H4 (cell line): ENCODE results near the gene PDZD2. TPM values are rescaled to one million over a fixed set of nuclear protein-coding genes. Genes with fewer than 3 reads are reported as not detected.
"Not testable (repeated sequence)": the region's sequence is repeated elsewhere in the genome, so short reads cannot be mapped to it uniquely, and the experiment has no call there.

Experiments used
- DNase-seq: peaks from one replicate; pipeline ENCODE4 v3.0.0-alpha.2; 2015; ENCODE audit warnings: low spot score
- total RNA-seq: library from RNA; depleted of rRNA; stranded (reverse); fragments of >200 nt; shearing (Covaris generic); gene quantifications from 2 replicates; pipeline ENCODE4 v1.2.3, GENCODE V29; 2014; rRNA removed

PDZD2 gene
- total RNA-seq: 1.2 TPM in 2 replicates

GRCh38 chr5:31638748-31639418 lies at the start of gene PDZD2:
PDZD2 (plus strand) TSS chr5:31639131.
- DNase-seq: peak; percentile 62

GRCh38 chr5:31593665-31594064 lies 45.3 kb upstream of the PDZD2 start:
- no peak for DNase-seq

DNA sequence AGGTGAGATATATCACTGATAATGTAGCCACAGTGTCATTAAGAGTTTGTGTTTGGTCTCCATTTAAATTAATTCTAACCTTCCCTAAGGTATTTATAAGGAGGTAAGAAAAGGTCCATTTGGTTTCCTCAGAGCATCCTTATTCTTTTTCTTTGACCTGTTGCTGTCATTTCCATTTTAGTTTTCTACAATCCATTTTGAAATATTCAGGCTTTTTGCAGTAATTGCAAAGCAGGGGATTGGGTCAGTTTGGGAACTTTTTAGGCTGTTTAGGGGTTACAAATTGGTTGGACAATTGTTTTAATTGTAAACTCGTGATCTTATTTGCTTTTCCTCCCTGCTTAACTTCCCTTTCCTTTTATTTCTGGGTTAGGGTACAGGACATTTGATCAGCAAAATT lies 42.6 kb upstream of the PDZD2 start:
- no peak for DNase-seq

DNA sequence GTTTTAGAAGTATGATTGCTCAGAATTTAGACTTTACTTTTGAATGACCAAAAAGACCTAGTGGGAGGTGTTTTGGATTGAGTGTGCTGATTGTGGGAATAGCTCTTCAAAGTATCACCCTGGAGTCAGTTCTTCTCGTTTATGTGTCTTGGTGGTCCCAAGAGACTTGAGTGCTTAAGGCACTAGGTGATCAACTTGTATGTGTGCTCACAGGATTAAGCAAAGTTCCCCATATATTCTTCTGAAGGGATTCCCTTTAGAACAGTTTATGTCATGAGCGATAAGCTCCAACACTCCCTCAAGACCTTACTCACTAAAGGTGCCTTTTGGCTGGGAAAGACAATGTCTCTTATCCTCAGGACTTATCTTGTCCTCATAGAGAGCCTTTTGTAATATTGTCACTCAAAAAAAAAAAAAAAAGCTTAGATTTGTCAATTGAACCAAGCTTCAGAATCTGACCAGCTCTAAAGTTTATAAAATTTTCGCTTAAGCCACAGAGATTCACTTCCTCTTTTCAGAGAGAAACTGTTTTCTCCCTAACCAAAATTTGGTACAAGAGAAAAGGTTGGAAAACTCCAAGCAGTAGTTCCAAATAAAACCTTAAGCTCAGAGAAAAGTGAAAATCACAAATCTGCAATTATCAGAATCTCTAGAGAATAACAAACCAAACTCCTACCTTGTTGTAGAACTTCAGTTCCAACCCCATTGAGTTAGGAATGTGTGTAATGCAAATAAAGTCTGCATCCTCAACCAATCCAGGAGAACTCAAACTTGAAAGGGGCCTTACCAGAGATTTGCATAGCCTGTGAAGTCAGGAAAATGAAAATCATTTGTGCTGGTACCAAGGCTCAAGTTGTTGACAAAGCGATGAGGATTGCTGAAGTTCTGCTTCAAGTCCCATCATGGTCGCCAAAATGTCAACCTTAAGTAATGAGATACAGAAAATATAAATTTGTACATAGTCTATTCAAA lies 40.0 kb upstream of the PDZD2 start:
- DNase-seq: no peak

- DNase-seq: not testable (repeated sequence)
These were observed 36.6 kb upstream of the PDZD2 start for GRCh38 chr5:31602305-31602704.

DNA sequence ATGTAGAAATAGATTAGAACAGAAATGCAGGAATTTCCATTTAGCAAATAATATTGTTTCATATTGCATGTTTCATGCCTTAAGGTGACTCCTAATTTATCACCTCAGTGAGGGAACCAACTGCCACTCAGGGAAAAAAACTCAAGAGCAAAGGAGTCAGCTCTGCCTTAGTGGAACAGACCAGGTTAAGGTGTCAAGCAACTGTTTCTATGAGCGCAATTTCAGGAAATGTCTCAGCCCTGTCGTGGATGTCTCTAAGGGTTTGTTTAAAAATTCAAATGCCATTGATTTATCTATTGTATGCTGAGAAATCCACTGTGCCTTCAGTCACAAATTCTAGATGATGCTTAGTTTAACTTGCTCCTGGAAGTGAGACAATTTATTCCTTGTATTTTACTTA lies 34.7 kb upstream of the PDZD2 start:
- DNase-seq: no peak

- no peak for DNase-seq
These were observed 34.3 kb upstream of the PDZD2 start for GRCh38 chr5:31604644-31605043.

DNA sequence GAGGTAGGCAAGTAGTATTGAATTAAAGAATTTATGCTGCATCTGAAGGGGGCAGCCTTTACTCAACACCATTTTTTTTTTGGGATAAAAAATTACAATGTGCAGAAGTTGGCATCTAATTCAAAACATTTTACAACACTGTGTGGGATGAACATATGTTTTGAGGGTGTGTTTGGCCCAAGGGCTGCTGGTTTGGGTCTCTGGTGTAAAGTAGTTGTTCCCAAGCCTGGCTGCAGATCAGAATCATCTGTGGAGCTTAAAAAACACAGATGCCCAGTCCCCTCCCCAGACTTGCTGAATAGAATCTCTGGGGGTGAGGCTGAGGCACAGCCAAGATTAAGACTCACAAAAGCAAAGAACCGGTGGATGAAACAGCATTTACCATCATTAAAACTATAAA lies 33.0 kb upstream of the PDZD2 start:
- DNase-seq: no peak

- no peak for DNase-seq
These were observed 31.4 kb upstream of the PDZD2 start for GRCh38 chr5:31607546-31607945.

DNA sequence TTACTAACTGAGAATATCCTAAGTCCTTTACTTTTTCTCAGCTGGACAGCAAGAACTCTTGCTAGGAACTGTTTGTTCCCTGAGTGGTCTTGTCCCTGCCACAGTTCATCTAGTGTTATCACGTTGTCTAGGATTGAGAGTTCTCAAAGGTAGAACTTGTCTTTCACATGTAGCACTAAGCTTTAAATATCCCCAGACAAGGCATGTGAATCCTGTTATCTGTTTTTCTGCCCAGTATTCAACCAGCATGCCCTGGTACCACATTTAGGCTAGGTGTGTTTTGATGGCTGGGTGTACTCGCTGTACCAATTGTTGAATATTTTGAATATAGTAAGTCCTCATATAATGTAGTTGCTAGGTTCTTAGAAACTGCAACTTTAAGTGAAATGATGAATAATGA lies 27.9 kb upstream of the PDZD2 start:
- no peak for DNase-seq

DNA sequence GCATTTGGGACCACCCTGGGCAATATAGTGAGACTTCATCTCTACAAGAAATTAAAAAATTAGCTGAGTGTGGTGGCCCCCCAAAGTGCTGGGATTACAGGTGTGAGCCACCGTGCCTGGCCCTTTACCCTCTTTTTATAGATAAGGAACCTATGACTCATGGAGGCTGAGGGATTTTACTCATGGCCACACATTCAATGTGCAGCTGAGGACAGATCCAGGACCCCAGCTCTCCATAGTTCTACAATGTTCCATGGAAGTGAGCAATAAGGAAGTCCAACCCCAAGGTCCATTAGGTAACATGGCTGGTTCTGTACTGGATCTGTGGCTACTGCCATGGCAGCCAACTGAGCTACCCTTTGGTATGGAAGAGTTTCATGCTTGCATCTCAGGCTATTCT lies 25.3 kb upstream of the PDZD2 start:
- DNase-seq: no peak

DNA sequence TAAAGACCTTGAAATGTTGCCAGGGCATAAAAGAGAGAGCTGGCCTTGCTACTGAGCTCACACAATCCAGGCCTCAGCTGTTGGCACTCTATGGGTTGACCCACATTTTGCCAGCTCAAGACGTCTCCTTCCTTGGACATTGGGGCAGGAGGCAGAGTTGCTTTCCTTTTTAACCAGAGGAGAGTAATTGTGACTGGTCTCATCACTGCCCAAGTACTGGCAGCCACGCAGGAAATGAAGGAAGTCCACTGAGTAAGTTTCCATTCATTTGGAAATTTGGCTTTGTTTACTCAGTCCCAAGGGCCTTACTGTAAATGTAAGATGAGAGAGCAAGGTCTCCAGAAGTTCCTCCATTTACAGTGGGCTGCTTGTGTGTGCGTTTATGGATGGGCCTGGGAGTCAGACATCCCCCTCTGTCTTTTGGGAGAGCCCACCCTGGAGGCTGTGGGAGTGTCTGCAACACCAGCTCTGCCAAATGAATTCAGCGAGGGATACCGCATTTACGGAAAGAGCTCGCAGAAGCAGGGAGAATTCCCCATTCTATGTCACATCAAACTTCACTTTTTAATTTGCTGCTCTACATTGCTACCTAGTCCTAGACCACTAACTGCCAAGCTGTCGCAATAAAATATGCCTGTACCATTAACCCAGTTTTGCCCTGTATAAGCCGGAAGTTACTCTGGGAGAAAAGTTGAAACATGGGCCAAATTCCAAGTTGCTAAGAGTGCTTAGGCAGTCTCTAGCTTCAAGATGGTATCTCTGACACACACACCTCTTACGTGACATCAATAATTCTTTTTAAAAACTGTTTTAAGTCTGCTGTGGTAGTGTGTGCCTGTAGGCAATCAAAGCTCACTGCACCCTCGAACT lies 24.5 kb upstream of the PDZD2 start:
- DNase-seq: peak; percentile 22

DNA sequence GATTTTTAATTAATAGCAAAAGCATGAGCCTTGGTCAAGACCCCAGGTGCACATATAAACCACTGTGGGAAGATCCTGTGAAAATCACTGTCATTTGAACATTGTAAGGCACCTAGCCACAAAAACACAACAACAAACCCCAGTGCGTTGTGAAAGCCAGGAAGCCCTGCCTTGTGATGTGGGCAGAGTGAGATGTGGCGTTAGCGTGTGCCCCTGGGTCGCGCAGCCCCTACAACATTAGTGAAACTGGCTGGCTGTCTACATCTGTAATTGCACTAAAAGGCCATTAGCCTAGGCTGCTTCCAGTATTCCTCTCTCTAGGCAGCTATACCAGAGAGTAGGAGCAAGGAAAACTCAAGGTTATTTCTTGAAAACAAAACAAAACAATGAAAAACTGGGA lies 21.1 kb upstream of the PDZD2 start:
- DNase-seq: no peak

DNA sequence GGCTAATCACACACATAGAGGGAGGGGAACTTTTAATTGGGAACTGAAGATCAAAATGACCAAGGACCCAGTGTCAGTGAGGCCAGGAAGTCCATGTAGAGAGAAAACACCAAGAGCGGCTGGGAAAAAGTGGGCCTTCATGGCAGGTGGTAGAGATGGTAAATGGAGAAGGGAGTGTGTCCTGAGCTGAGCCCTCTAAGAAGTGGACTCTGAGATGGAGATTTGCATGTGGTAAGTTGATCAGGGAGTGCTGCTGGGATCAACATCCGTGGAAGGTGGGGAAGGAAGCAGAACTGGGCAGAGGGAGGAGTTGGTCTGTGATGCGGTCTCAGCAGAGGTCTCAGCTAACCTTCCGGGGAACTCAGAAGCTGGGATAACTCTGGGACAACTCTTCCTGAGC lies 18.9 kb upstream of the PDZD2 start:
- no peak for DNase-seq

GRCh38 chr5:31623249-31623648 lies 15.7 kb upstream of the PDZD2 start:
- no peak for DNase-seq

DNA sequence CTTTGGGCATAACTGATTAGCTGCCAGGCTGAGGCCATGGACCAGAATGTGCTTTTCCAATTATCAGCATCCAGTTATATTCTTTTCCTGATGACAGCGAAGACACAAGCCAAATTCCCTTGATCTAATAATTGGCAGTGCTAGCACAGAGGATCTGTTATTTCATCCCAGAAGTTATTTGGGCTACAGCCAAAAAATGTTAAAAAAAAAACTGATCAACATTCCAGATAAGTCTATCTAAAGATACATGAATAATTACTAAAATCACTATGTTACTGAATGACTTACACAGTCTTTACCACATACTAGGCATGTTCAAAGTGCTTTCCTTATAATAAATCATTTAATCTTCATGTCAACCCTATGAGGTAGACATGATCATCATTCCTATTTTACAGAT lies 13.5 kb upstream of the PDZD2 start:
- DNase-seq: no peak

DNA sequence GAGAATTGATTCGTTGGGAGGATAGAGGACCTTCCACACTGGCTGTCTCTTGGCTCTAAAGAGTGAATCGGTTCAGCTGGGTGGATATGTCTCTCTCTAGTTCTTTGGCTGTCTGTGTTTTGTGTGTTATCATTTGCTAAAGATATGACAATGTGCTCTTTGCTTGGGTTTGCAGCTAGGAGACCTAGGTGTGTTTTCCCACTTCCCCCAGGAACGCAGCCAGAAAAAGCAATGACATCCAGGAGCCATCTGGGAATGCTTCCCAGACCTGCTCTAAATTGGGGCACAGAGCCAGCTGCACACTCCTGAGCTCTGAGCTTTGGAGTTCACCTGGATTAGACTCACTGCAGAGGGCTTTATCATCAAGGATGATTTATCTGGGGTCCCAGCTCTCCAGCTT lies 12.8 kb upstream of the PDZD2 start:
- DNase-seq: no peak

DNA sequence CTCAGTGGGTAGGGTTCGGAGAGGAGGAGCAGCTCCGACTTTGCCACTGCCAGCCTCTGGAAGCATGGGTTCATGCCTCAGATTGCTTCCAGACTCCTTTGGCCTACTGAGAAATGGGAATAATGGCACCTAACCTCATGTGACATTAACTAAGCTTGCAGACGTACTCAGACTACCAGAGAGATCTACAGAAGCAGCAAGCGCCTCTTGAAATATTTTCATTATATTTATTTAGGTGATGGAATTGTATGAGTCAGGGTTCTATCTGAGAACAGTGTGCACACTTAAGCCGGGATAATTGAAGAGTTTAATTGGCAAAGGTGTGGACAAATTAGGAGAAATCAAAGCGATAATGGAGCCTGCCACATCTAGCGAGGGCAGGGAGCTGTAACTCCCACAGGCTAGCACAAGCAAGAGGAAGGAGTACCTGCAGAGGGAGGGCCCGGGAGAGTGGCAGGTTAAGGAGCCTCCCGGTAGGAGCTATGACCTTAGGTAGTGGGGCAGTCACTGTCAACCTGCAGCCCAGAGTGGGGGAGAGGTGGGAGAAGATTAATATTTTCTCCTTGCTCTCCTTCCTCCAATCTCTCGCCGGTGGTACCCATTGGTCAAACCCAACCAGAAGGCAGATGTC lies 12.2 kb upstream of the PDZD2 start:
- DNase-seq: no peak

DNA sequence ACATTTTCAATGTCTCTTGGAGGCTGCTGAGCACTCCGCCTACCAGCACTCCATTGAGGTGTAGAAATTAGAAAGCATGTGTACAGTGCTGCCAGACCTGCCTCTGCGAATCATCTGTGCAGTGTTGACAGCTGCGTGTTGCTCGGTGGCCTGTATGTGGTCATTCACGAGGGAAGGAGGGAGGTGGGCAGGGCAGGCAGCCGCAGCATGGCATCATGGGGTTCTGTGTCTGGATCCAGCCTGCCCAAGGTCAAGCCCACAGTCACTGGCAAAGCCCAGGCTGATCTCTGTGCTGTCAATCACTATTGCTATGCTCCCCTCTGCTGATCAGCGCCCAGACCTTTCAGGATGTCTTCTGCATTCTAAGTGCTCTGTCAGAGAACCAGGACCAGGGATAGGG lies 8.0 kb upstream of the PDZD2 start:
- no peak for DNase-seq

GRCh38 chr5:31632460-31632859 lies 6.5 kb upstream of the PDZD2 start:
- DNase-seq: no peak

- no peak for DNase-seq
These were observed 3.5 kb upstream of the PDZD2 start for GRCh38 chr5:31635446-31635845.

GRCh38 chr5:31637851-31638250 lies 1.1 kb upstream of the PDZD2 start:
- DNase-seq: no peak
